Sigmoid colon (tissue), 4 donors: ENCODE results near the gene FCRL1.

Experiments used
- POLR2AphosphoS5 ChIP-seq, 4 donors: sonication (generic); formaldehyde crosslinking; IDR thresholded peaks; one replicate each; pipeline ENCODE4 v1.6.1; 2017; ENCODE audit warnings: antibody characterized with exemption in 4 of 4
- TF ChIP-seq, protein P1 (sequence below), 4 experiments: fragments of 450-650 bp in 3 of 4; fragments of 200-600 bp in 1 of 4; IDR thresholded peaks; one replicate each; pipeline ENCODE4 v1.5.1; 2016 to 2019; ENCODE audit warnings: antibody characterized with exemption in 4 of 4, mild to moderate bottlenecking in 3 of 4, moderate library complexity in 2 of 4

DNA sequence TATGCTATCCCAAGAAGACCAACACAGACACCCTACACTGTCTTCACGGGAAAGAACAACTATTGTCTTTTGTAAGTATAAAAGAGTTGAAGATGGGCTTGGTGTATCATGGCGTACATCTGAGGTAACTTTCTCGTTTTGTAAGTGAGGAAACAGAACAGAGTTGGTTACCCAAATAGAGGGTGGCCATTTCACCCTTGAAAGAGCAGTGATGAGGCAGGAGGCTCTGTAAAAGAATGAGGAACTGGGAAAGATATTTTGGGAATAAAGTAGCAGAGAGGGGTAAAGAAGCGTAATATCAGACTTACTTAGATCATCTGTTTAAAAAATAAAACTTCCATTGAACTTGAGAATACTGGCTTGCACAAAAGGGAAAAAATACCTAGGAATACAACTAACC lies 61.9 kb downstream of the FCRL1 start:
- no peak for TF ChIP-seq POLR2AphosphoS5 (IDR thresholded peaks at IDR 0.05)
- TF ChIP-seq, protein P1, sequence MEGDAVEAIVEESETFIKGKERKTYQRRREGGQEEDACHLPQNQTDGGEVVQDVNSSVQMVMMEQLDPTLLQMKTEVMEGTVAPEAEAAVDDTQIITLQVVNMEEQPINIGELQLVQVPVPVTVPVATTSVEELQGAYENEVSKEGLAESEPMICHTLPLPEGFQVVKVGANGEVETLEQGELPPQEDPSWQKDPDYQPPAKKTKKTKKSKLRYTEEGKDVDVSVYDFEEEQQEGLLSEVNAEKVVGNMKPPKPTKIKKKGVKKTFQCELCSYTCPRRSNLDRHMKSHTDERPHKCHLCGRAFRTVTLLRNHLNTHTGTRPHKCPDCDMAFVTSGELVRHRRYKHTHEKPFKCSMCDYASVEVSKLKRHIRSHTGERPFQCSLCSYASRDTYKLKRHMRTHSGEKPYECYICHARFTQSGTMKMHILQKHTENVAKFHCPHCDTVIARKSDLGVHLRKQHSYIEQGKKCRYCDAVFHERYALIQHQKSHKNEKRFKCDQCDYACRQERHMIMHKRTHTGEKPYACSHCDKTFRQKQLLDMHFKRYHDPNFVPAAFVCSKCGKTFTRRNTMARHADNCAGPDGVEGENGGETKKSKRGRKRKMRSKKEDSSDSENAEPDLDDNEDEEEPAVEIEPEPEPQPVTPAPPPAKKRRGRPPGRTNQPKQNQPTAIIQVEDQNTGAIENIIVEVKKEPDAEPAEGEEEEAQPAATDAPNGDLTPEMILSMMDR (IDR thresholded peaks at IDR 0.05) = no peak
